BJ (cell line): ENCODE measurements around the gene DCAF8L2. TPM values are rescaled to one million over a fixed set of nuclear protein-coding genes. Genes with fewer than 3 reads are reported as not detected.

ENCODE experiments used
- CTCF ChIA-PET: fragments of 350-600 bp; formaldehyde crosslinking; extraction: SDS; loops from one replicate; lab custom pipeline; 2021; ENCODE audit warnings: antibody characterized with exemption, inconsistent platforms; lab: Yijun Ruan, JAX
- POLR2A ChIA-PET: fragments of 300-600 bp; sonication (Branson Sonifier 250); formaldehyde crosslinking; extraction: SDS; loops from one replicate; lab custom pipeline; 2021; ENCODE audit warnings: antibody characterized with exemption; lab: Charles Lee
- DNase-seq: peaks from one replicate; pipeline ENCODE4 v3.0.0-alpha.2; 2011; ENCODE audit warnings: low read depth
- H3K27me3 ChIP-seq: 2 replicates; pipeline ENCODE4 v1.6.0; 2011; ENCODE audit warnings: low read length; ENCODE audit not compliant: control insufficient read depth, insufficient read depth
- H3K36me3 ChIP-seq: 2 replicates; pipeline ENCODE4 v1.5.1; 2011; ENCODE audit warnings: low read length; ENCODE audit not compliant: control insufficient read depth, insufficient read depth
- H3K4me3 ChIP-seq: 2 replicates; pipeline ENCODE4 v1.5.1; 2011; ENCODE audit warnings: low read depth, mild to moderate bottlenecking, control low read depth, low read length
- CTCF ChIP-seq: IDR thresholded peaks from 2 replicates; pipeline ENCODE4 v1.5.1; 2011; ENCODE audit warnings: low read depth, mild to moderate bottlenecking, control low read depth, inconsistent platforms, low read length, moderate library complexity; ENCODE audit not compliant: insufficient read depth
- polyA plus RNA-seq: library from polyadenylated mRNA; depleted of rRNA; stranded (reverse); fragments of >200 nt; gene quantifications from 2 replicates; pipeline ENCODE4 v1.2.3, GENCODE V29; 2011

DCAF8L2 gene
- polyA plus RNA-seq, 1 experiment: not detected

GRCh38 chrX:27571164-27571563 is 19.0 kb upstream of the DCAF8L2 start:
- H3K27me3 ChIP-seq: no peaks in the 10 kb centered on the region
- ChIA-PET POLR2A (no interaction called here), CTCF (no interaction called here)
- H3K36me3 ChIP-seq: no peaks in the 10 kb centered on the region
- DNase-seq: no peak
- TF ChIP-seq CTCF: no peak
- no peak overlapping the region for H3K4me3 ChIP-seq

- H3K36me3 ChIP-seq: no peaks in the 10 kb centered on the region
- DNase-seq: no peak
- H3K4me3 ChIP-seq: no peak overlapping the region
- no peaks in the 10 kb centered on the region for H3K27me3 ChIP-seq
- TF ChIP-seq CTCF: no peak
- ChIA-PET CTCF (no interaction called here), POLR2A (no interaction called here)
Measured at GRCh38 chrX:27575565-27575964, 14.6 kb upstream of the DCAF8L2 start.

- POLR2A ChIA-PET: no interaction called here
- CTCF ChIA-PET: no interaction called here
- no peak for TF ChIP-seq CTCF
- DNase-seq: no peak
- no peak overlapping the region for H3K4me3 ChIP-seq
- H3K36me3 ChIP-seq: no peaks in the 10 kb centered on the region
- H3K27me3 ChIP-seq: no peaks in the 10 kb centered on the region
Measured at GRCh38 chrX:27583976-27584375, 6.2 kb upstream of the DCAF8L2 start.

- Histone ChIP-seq H3K36me3 (no peaks in the 10 kb centered on the region), H3K4me3 (no peak overlapping the region), H3K27me3 (no peaks in the 10 kb centered on the region)
- ChIA-PET CTCF (no interaction called here), POLR2A (no interaction called here)
- no peak for TF ChIP-seq CTCF
- DNase-seq: no peak
Measured at GRCh38 chrX:27591938-27592337, 1.8 kb downstream of the DCAF8L2 start.

- Histone ChIP-seq H3K27me3 (no peaks in the 10 kb centered on the region), H3K4me3 (no peak overlapping the region), H3K36me3 (no peaks in the 10 kb centered on the region)
- CTCF ChIA-PET: no interaction called here
- DNase-seq: no peak
- TF ChIP-seq CTCF: no peak
- POLR2A ChIA-PET: no interaction called here
Measured at GRCh38 chrX:27597508-27597907, 7.4 kb downstream of the DCAF8L2 start.
